ENCODE results near the gene GBF1. TPM values are rescaled to one million over a fixed set of nuclear protein-coding genes. Genes with fewer than 3 reads are reported as not detected.

Gene GBF1
- total RNA-seq, 2 experiments from 2014 or later, result 28.8 to 30.9 TPM

- H3K27me3 Mint-ChIP-seq, result peaks cover 4% of the 10 kb centered on the region
- peaks cover 37% of the 10 kb centered on the region for H3K4me1 Mint-ChIP-seq (ENCODE audit: low read depth)
- Histone ChIP-seq H3K36me3 (ENCODE audit: insufficient read depth, low read length) (peaks cover 55% of the 10 kb centered on the region), H3K4me1 (ENCODE audit: insufficient read depth, low read length) (peaks cover 48% of the 10 kb centered on the region), H3K27ac (ENCODE audit: low read depth in 1 of 2, low read length in 2 of 2) (no peak overlapping the region), H3K27me3 (ENCODE audit: control insufficient read depth in 1 of 2, insufficient read depth in 2 of 2, low read length in 2 of 2) (no peaks in the 10 kb centered on the region), H3K4me3 (ENCODE audit: low read length) (no peak overlapping the region), H3K9me3 (ENCODE audit: control insufficient read depth in 1 of 2, insufficient read depth in 1 of 2, low read length in 2 of 2) (no peaks in the 10 kb centered on the region)
- ChIA-PET POLR2A (no interaction called here), CTCF (interaction anchor here (2.4 kb wide), 1 partner anchor 9 kb away, joined by 13 read pairs; no protein-coding TSS in a partner anchor)
- peak overlapping the region; percentile 27 for H3K27ac Mint-ChIP-seq
- ATAC-seq (ENCODE audit: poor library complexity) (no peak), DNase-seq (peak in 1 of 14 experiments; percentile 52)
- intact Hi-C loops (cut with DNase I, micrococcal nuclease), result no loop called here
- no peak for TF ChIP-seq CTCF (IDR thresholded peaks at IDR 0.05)
- H3K4me3 Mint-ChIP-seq, result peak overlapping the region; percentile 34
- H3K36me3 Mint-ChIP-seq (ENCODE audit: low read depth), result peaks cover 70% of the 10 kb centered on the region
- no peaks in the 10 kb centered on the region for H3K9me3 Mint-ChIP-seq
Observed at GRCh38 chr10:102401342-102401654, 156.0 kb downstream of the GBF1 start.

- Histone ChIP-seq H3K27me3 (ENCODE audit: control insufficient read depth in 1 of 2, insufficient read depth in 2 of 2, low read length in 2 of 2) (no peaks in the 10 kb centered on the region), H3K36me3 (ENCODE audit: insufficient read depth, low read length) (peaks cover 49% of the 10 kb centered on the region), H3K4me3 (ENCODE audit: low read length) (no peak overlapping the region), H3K9me3 (ENCODE audit: control insufficient read depth in 1 of 2, insufficient read depth in 1 of 2, low read length in 2 of 2) (no peaks in the 10 kb centered on the region), H3K27ac (ENCODE audit: low read depth in 1 of 2, low read length in 2 of 2) (no peak overlapping the region), H3K4me1 (ENCODE audit: insufficient read depth, low read length) (peaks cover 42% of the 10 kb centered on the region)
- peaks cover 34% of the 10 kb centered on the region for H3K4me1 Mint-ChIP-seq (ENCODE audit: low read depth)
- peak in 1 of 14 experiments; percentile 8 for DNase-seq
- H3K4me3 Mint-ChIP-seq, result peak overlapping the region; percentile 34
- peak overlapping the region; percentile 27 for H3K27ac Mint-ChIP-seq
- H3K36me3 Mint-ChIP-seq (ENCODE audit: low read depth), result peaks cover 64% of the 10 kb centered on the region
- TF ChIP-seq CTCF (IDR thresholded peaks at IDR 0.05), result no peak
- CTCF ChIA-PET, result no interaction called here
- POLR2A ChIA-PET, result no interaction called here
- intact Hi-C loops (cut with DNase I, micrococcal nuclease), result no loop called here
- no peak for ATAC-seq (ENCODE audit: poor library complexity)
- no peaks in the 10 kb centered on the region for H3K9me3 Mint-ChIP-seq
- H3K27me3 Mint-ChIP-seq, result peaks cover 4% of the 10 kb centered on the region
Observed at GRCh38 chr10:102401735-102402511, 156.6 kb downstream of the GBF1 start.

GRCh38 chr10:102402512-102402896 is 157.2 kb downstream of the GBF1 start:
- H3K27me3 Mint-ChIP-seq, result peaks cover 4% of the 10 kb centered on the region
- peak in 2 of 14 experiments; percentile 5 to 37 for DNase-seq

More at GRCh38 chr10:102402512-102402896, 157.2 kb downstream of the GBF1 start:
- Histone ChIP-seq H3K36me3 (ENCODE audit: insufficient read depth, low read length) (peaks cover 45% of the 10 kb centered on the region), H3K9me3 (ENCODE audit: control insufficient read depth in 1 of 2, insufficient read depth in 1 of 2, low read length in 2 of 2) (no peaks in the 10 kb centered on the region), H3K27ac (ENCODE audit: low read depth in 1 of 2, low read length in 2 of 2) (no peak overlapping the region), H3K4me3 (ENCODE audit: low read length) (no peak overlapping the region), H3K4me1 (ENCODE audit: insufficient read depth, low read length) (peaks cover 38% of the 10 kb centered on the region), H3K27me3 (ENCODE audit: control insufficient read depth in 1 of 2, insufficient read depth in 2 of 2, low read length in 2 of 2) (no peaks in the 10 kb centered on the region)
- Mint-ChIP-seq H3K9me3 (no peaks in the 10 kb centered on the region), H3K4me3 (no peak overlapping the region), H3K27ac (no peak overlapping the region), H3K36me3 (ENCODE audit: low read depth) (peaks cover 62% of the 10 kb centered on the region), H3K4me1 (ENCODE audit: low read depth) (peaks cover 36% of the 10 kb centered on the region)
- ChIA-PET CTCF (interaction anchor here (1.1 to 1.8 kb wide), 3 partner anchors 37 to 76 kb away, joined by 3 to 7 read pairs (median 5); no protein-coding TSS in a partner anchor), POLR2A (interaction anchor here (6.1 kb wide), 1 partner anchor 19 kb away, joined by 31 read pairs; the partner anchor contains the start of gene FBXL15)
- no peak for TF ChIP-seq CTCF (IDR thresholded peaks at IDR 0.05)
- intact Hi-C loops (cut with DNase I, micrococcal nuclease), result no loop called here
- ATAC-seq (ENCODE audit: poor library complexity), result no peak
